ENCODE results near the gene AGBL5.

GRCh38 chr2:27006602-27007415, 44.7 kb upstream of the AGBL5 start:
- TF ChIP-seq CTCF (IDR thresholded peaks at IDR 0.05 in 8 of 11, conservative IDR thresholded peaks at IDR 0.05 in 3 of 11) (no peak), POLR2A (IDR thresholded peaks at IDR 0.05) (no peak), POLR2AphosphoS5 (IDR thresholded peaks at IDR 0.05) (no peak)

Data from spleen (tissue), 7 donors.